PC-3 (cell line): Measurements from ENCODE around the gene UBE3C.

ENCODE experiments used
- EZH2 ChIP-seq: fragments of 300-600 bp; sonication (generic); IDR thresholded peaks from one replicate; pipeline ENCODE4 v1.6.1; 2017; ENCODE audit warnings: antibody characterized with exemption, mild to moderate bottlenecking, low read length; ENCODE audit not compliant: unreplicated experiment
- EZH2phosphoT487 ChIP-seq: fragments of 300-600 bp; sonication (generic); IDR thresholded peaks from 2 replicates; pipeline ENCODE4 v1.6.1; 2018; ENCODE audit warnings: mild to moderate bottlenecking, antibody characterized with exemption, low read length, borderline replicate concordance
- TF ChIP-seq, protein P1 (sequence below): fragments of 300-600 bp; sonication (generic); conservative IDR thresholded peaks from 2 replicates; pipeline ENCODE4 v1.5.1; 2017; ENCODE audit warnings: antibody characterized with exemption, low read depth, mild to moderate bottlenecking, low read length

DNA sequence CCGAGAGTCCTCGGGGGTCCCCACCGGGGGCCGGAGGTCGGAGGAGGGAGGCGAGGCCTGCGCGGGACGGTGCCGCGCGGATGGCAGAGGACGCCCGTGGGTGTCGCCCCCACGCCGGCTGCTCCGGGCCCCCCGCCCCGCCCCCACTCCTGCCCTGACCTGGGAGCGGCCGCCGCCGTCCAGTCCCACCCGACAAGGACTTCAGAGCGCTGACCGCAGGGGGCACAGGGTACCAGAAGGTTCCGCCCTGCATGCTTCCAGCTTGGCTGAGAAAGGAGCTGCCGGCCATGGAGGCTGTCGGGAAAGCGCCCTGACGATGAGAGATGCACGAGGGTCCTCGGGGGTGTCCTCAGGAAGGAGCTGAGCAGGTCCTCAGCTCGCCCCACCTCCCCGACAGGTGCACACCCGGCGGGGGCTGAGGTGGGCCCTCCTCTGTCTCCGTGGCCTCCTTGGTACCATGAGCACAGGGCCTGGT, 141.1 kb downstream of the UBE3C start:
- TF ChIP-seq, protein P1, sequence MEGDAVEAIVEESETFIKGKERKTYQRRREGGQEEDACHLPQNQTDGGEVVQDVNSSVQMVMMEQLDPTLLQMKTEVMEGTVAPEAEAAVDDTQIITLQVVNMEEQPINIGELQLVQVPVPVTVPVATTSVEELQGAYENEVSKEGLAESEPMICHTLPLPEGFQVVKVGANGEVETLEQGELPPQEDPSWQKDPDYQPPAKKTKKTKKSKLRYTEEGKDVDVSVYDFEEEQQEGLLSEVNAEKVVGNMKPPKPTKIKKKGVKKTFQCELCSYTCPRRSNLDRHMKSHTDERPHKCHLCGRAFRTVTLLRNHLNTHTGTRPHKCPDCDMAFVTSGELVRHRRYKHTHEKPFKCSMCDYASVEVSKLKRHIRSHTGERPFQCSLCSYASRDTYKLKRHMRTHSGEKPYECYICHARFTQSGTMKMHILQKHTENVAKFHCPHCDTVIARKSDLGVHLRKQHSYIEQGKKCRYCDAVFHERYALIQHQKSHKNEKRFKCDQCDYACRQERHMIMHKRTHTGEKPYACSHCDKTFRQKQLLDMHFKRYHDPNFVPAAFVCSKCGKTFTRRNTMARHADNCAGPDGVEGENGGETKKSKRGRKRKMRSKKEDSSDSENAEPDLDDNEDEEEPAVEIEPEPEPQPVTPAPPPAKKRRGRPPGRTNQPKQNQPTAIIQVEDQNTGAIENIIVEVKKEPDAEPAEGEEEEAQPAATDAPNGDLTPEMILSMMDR = no peak
- TF ChIP-seq EZH2 (no peak), EZH2phosphoT487 (no peak)
